ENCODE measurements around the gene ZC3H6.
"Not testable (repeated sequence)": the region's sequence is repeated elsewhere in the genome, so short reads cannot be mapped to it uniquely, and the experiment has no call there.

Gene ZC3H6

GRCh38 chr2:112275887-112276773, 733 bp downstream of the ZC3H6 start:
- peak; percentile 90 for DNase-seq (ENCODE audit: low spot score)

DNA sequence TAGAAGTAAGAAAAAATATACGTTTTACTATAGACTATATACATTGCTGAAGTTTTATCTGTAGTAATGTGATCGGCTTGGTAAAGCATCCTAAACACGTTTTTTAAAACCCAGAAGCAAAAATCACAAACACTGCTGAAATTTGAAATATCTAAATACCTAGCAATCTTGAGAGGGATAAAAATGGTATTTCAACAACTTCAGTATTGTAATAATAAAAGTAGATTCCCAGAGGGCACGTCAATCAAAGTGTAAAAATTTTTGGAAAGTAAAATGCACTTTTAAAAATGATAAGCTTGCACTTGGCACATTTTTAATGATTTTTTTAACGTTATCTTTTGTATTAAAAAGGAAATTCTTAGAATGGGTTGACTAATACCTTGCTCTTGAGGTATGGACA, 1.6 kb downstream of the ZC3H6 start:
- no peak for DNase-seq (ENCODE audit: low spot score)

DNA sequence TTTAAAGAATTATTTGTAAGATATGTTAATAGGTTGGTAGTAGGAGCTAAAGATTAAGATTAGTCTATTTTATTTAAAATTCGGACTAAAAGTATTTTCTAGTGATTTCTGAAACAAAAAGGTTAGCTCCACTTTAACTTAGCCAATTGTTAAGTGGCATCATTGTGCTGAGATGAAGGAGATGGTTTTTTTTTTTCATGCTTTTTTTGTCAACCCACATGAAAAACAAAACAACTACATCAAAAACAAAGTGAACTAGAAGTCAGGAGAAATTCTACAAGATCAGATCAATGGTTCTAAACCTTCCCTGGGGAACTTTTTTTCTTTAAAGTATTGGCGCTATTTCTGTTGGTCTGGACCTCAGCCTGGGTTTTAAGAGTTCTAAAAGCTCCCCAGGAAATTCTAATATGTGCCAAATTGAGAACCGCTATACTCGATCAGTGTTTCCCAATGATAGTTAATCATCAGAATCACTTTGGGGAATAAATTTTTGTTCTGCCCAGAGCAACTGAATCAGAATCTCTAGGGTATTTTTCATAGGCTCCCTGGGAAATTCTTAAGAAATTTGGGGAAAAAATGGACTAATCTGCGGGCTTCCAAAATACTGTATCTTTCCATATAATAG, 2.3 kb downstream of the ZC3H6 start:
- DNase-seq (ENCODE audit: low spot score): no peak

DNA sequence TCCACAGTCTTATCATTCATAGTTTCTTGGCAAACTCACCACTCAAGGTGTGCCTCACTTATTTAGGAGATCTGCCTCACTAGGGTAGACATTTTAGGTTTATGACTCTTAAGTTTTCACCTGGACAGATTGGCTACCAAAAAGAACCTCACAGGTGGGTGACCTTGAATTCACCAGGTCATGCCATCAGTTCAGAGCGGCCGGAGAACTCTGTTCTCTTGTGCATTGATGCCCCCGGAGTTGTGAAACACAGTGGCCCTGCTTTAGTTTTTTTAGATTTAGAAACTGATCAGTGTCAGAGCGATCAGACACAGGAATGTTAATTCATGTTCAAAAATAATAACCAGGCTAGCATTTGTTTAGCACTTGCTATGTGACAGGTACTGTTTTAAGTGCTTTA, 6.7 kb downstream of the ZC3H6 start:
- not testable (repeated sequence) for DNase-seq (ENCODE audit: low spot score)

- DNase-seq (ENCODE audit: low spot score): not testable (repeated sequence)
Measured at GRCh38 chr2:112283535-112283934, 8.1 kb downstream of the ZC3H6 start.

GRCh38 chr2:112290088-112290487, 14.7 kb downstream of the ZC3H6 start:
- no peak for DNase-seq (ENCODE audit: low spot score)

DNA sequence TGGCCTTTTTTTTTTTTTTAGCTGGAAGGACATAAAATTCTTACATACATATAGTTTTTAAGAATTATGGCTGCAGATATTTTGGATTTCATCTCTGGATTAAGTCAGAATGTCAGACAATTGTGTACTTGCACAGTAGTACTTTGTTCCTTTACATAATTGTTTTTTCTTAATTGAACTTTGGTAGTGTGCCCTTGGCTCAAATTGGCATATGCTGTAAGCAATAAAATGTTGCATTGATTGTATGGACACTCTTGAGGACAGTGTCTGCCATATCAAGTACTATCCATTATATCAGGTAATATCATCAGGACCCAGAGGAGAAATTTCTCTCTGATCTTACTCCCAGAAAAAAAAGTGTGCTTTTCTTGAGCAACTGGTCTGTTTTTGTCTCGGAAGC, 15.3 kb downstream of the ZC3H6 start:
- DNase-seq (ENCODE audit: low spot score): no peak

DNA sequence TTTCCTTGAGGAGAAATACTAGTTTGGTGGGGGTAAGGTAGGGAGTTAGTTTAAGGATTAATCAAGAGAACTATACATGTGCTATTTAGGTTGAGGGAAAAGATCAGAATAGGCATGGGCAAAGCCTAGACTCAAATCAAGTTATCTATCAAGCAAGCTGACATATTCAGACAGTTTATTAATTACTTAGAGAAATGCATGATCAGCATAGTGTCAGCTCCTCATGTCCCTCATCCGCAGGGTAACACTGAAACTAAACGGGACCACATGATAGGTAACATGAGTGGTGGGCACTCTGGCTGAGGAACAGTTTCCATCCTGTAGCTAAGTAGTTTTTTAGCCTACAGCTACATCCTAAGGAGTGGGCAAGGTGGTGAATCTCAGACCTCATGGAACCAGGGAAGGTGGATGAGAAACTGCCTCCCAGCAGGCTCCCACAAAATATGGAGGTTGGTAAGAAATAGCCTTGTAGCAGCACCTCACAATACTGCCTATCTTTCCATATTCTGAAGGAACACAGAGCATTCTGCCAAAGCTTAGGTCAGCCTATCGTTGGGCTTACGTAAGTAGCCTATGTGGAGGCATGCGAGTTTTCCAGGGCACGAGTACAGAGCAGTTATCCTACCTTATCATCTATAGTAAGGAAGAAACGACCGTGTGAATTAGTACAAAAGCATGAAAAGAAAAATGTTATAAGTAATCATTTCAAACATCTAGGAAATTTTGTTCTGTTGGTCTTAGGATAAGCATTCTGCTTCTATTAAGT, 18.4 kb downstream of the ZC3H6 start:
- no peak for DNase-seq (ENCODE audit: low spot score)

DNA sequence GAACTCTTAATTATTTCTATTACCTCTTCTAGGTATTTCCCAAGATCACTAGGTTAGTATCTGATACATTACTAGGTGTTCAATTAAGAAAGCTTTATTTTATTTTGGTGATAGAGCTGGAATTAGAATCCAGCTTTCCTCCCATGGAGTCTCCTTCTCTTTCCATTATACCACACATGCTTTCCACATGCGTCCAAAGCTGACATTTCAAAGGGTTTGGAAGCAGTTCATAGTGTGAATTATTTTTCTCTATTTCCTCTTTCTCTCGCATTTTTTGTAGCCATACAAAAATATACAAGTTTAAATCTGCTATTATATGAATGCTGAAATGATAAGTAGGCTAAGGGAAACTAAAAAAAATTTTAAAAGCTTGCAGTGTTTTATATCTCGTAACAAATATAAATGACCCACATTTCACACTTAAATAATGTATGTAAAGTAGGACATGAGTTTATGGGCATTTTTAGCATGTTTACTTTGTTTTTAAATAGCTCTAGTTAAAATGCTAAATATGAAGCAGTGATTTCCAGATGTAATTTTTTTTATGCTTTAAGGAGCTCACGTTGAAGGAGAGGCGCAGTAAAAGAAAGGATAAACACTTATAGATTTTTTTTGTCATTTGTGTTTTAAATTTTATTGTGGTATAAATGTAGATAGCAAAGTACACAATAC, 20.1 kb downstream of the ZC3H6 start:
- DNase-seq (ENCODE audit: low spot score): no peak

DNA sequence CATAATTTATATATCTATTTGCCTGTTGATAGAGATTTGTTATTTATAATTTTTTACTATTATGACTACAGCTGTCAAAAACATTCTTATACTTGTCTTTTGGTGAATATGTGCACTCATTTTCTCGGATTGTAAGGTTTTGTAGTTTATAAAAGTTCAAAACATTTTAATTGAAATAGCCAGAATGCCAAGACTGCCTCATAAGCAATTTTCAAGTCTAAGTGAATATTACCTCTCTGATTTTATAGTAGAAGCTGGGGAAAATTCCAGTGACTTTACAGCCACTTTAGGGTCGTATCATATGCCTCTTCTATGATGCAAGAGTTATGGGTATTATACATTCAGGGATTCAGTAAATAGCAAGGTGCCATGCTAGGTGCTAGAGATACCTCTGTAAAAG, 21.0 kb downstream of the ZC3H6 start:
- DNase-seq (ENCODE audit: low spot score): no peak

GRCh38 chr2:112301171-112301584, 25.8 kb downstream of the ZC3H6 start:
- no peak for DNase-seq (ENCODE audit: low spot score)

DNA sequence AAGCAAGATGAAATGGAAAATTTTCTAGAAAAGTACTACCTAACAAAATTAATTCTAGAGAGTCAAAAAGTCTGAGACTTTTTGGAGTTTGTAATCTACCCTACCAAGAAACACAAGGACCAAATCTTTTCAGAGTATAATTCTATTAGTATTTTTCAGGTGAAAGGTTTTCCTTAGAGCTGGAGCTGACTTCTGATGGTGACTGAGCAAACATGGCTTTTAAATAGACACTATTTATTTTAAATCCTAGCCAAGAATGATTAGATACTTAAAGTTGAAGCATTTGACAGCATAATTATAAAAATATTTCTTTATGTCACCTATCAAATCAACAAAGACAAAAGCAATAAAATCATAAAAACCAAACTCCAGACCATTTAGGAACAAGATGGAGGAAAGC, 26.6 kb downstream of the ZC3H6 start:
- no peak for DNase-seq (ENCODE audit: low spot score)

DNA sequence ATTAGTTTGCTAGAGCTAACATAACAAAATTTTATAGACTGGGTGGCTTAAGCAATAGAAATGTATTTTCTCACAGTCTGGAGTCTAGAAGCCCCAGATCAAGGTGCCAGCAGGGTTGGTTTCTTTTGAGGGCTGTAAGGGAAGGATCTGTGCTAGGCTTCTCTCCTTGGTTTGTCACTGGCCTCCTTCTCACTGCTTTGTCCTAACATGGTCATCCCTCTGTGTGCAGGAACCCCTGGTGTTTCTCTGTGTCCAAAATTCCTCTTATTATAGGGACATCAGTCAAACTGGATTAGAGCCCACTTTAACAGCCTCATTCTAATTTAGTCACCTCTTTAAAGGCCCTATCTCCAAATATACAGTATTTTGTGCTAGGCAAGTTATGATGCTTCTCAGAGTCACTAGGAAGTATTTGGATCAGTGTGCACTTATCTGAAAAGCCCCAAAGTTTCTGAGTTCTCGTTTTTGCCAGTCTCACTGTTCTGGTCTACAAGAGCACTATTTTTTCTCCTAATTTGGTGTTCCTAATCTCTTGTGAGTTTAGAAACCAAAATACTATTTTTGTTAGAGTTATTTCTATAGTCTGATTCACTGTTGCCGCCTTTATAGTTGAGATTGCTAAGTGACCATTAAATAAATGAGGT, 29.0 kb downstream of the ZC3H6 start:
- DNase-seq (ENCODE audit: low spot score): no peak

DNA sequence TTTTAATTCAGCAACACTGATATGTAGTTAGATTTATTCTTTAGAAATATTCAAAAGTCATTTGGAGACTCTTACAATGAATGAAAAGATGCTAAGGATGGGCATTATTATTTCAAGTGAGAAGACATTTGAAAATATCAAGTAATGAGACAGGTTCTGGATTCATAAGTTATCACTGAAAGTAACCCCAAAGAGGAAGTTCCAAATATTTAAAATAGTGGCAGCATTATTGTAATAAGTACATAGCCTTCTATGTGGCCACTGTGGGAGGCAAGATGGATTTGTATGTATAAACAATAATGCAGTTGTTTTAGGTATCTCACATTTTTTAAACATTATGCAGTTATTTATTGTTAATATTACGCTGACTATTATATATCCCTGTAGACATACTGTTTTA, 29.7 kb downstream of the ZC3H6 start:
- no peak for DNase-seq (ENCODE audit: low spot score)

- DNase-seq (ENCODE audit: low spot score): no peak
Measured at GRCh38 chr2:112310906-112311305, 35.5 kb downstream of the ZC3H6 start.

DNA sequence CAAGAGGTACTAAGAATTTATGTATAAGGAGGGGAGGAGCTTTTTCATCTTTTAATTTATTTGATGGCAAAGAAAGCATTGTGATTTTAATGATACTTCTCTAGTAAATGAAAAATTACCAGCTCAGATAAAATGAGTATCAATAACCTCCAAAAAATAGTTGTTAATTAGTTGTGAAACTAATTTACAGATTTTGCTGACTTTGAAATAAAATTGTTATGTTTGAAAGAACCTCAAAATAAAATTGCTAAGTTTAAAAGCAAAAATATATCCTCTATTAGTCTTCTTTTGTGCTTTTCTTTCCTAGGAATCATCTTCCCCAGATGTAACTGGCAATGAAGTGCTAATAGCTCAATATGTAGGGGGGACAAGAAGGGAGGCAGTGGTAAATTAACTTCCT, 36.5 kb downstream of the ZC3H6 start:
- DNase-seq (ENCODE audit: low spot score): no peak

- DNase-seq (ENCODE audit: low spot score): no peak
Measured at GRCh38 chr2:112312821-112313220, 37.4 kb downstream of the ZC3H6 start.

DNA sequence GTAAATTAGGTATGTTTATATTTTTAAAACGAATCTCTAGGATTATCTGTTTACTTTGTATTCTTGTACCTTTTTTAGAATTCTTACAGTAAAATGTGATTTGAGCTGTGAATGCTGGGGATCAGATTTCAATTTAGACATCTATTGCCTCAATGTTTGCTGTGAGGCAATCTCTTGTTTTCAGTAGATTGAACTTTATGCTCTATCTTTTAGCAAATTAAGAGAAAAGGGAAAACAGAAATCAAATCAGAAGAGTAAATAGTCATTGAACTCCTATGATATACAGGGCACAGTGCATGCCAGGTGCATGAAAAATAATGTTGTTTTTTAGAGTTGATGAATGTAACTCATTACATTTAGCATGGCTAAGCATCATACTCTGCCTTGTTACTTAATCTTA, 39.5 kb downstream of the ZC3H6 start:
- no peak for DNase-seq (ENCODE audit: low spot score)

GRCh38 chr2:112317303-112318158, 42.1 kb downstream of the ZC3H6 start:
- no peak for DNase-seq (ENCODE audit: low spot score)

DNA sequence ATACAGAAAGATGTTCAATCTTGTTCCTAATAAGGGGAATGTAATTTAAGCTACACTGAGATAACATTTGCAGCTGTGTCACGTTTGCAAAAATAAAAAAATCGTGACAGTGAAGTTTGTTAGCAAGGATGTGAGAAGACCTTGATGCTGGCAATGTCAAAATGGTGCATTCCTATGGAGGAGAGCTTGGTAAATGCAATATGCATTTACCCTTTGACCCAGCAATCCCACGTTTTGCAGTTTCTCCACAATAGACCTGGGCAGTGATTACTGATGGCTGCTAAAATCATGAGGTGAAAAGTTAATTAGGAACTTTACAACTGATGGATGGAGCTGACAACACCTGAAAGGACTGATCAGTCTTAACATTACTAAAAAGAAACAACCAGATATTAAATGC, 43.1 kb downstream of the ZC3H6 start:
- DNase-seq (ENCODE audit: low spot score): no peak
